Breast epithelium (tissue), 4 donors: ENCODE data around the gene MTMR1. TPM values are rescaled to one million over a fixed set of nuclear protein-coding genes. Genes with fewer than 3 reads are reported as not detected.

Source experiments
- DNase-seq, 2 donors: peaks; one replicate each; pipeline ENCODE4 v3.0.0-alpha.2; 2019; ENCODE audit warnings: low spot score in 2 of 2
- H3K27ac ChIP-seq, 2 donors: fragments of 200-600 bp; sonication (generic) in 1 of 2; one replicate each; pipeline ENCODE4 v1.5.1; 2016 to 2019; ENCODE audit warnings: mild to moderate bottlenecking in 1 of 2
- H3K27me3 ChIP-seq, 2 donors: fragments of 200-600 bp; sonication (generic) in 1 of 2; one replicate each; pipeline versions ENCODE4 v1.5.1 to v1.6.0; 2017 to 2019; ENCODE audit warnings: control low read depth in 1 of 2, mild to moderate bottlenecking in 1 of 2
- H3K36me3 ChIP-seq: fragments of 200-600 bp; one replicate; pipeline ENCODE4 v1.5.1; 2019
- H3K4me1 ChIP-seq, 2 donors: fragments of 200-600 bp; sonication (generic); one replicate each; pipeline ENCODE4 v1.5.1; 2016 to 2019; ENCODE audit warnings: control low read depth in 1 of 2
- H3K4me3 ChIP-seq, 3 donors: fragments of 200-600 bp; sonication (generic); 1 replicate in 2 of 3; 2 replicates in 1 of 3; pipeline ENCODE4 v1.5.1; 2016 to 2019; ENCODE audit warnings: mild to moderate bottlenecking in 3 of 3, moderate library complexity in 2 of 3
- H3K9me3 ChIP-seq, 2 donors: fragments of 200-600 bp; sonication (generic) in 1 of 2; one replicate each; pipeline ENCODE4 v1.5.1; 2016 to 2019; ENCODE audit warnings: control low read depth in 1 of 2
- CTCF ChIP-seq, 3 donors: fragments of 450-650 bp; IDR thresholded peaks; one replicate each; pipeline ENCODE4 v1.5.1; 2016 to 2017; ENCODE audit warnings: antibody characterized with exemption in 3 of 3, mild to moderate bottlenecking in 3 of 3, moderate library complexity in 3 of 3
- POLR2A ChIP-seq: fragments of 450-650 bp; IDR thresholded peaks from one replicate; pipeline ENCODE4 v1.6.1; 2016; ENCODE audit warnings: antibody characterized with exemption, mild to moderate bottlenecking, moderate library complexity
- POLR2AphosphoS5 ChIP-seq, 3 donors: sonication (generic); formaldehyde crosslinking; IDR thresholded peaks; one replicate each; pipeline ENCODE4 v1.6.1; 2017; ENCODE audit warnings: antibody characterized with exemption in 3 of 3
- intact Hi-C: fragments of 100-400 bp; cut with DNase I; formaldehyde crosslinking; loops from one replicate; pipeline ENCODE4 v1.15.1; 2023; ENCODE audit warnings: low total_unique reads
- total RNA-seq, 3 donors: library from RNA; depleted of rRNA; stranded (reverse); fragments of >200 nt; gene quantifications; one replicate each; pipeline ENCODE4 v1.1.0, GENCODE V29; 2016

The MTMR1 gene
- total RNA-seq, 3 donors from 2014 or later: 13.6 to 35.6 (median 23.3) TPM

- Histone ChIP-seq H3K36me3 (no peaks in the 10 kb centered on the region), H3K27me3 (peaks cover 0 to 9% of the 10 kb centered on the region in 2 donors), H3K9me3 (no peaks in the 10 kb centered on the region), H3K27ac (no peak overlapping the region), H3K4me3 (no peak overlapping the region), H3K4me1 (no peaks in the 10 kb centered on the region)
- intact Hi-C loops: no loop called here
- no peak for DNase-seq
- TF ChIP-seq POLR2AphosphoS5 (IDR thresholded peaks at IDR 0.05): no peak
- no peak for TF ChIP-seq POLR2A
- no peak for TF ChIP-seq CTCF (IDR thresholded peaks at IDR 0.05)
Observed at GRCh38 chrX:150649096-150649870, 43.9 kb upstream of the MTMR1 start.

GRCh38 chrX:150651906-150652305 is 41.3 kb upstream of the MTMR1 start:
- no peak overlapping the region for H3K4me3 ChIP-seq
- DNase-seq: no peak
- intact Hi-C loops: no loop called here
- no peaks in the 10 kb centered on the region for H3K36me3 ChIP-seq
- H3K9me3 ChIP-seq: no peaks in the 10 kb centered on the region
- H3K27me3 ChIP-seq: peaks cover 0 to 9% of the 10 kb centered on the region in 2 donors
- no peak overlapping the region for H3K27ac ChIP-seq
- TF ChIP-seq CTCF (IDR thresholded peaks at IDR 0.05): no peak
- TF ChIP-seq POLR2AphosphoS5 (IDR thresholded peaks at IDR 0.05): no peak
- TF ChIP-seq POLR2A: no peak
- no peaks in the 10 kb centered on the region for H3K4me1 ChIP-seq

- Histone ChIP-seq H3K4me1 (no peaks in the 10 kb centered on the region), H3K27me3 (peaks cover 0 to 9% of the 10 kb centered on the region in 2 donors), H3K9me3 (no peaks in the 10 kb centered on the region), H3K36me3 (no peaks in the 10 kb centered on the region), H3K4me3 (no peak overlapping the region), H3K27ac (no peak overlapping the region)
- DNase-seq: no peak
- intact Hi-C loops: no loop called here
- TF ChIP-seq POLR2AphosphoS5 (IDR thresholded peaks at IDR 0.05) (no peak), CTCF (IDR thresholded peaks at IDR 0.05) (no peak), POLR2A (no peak)
Observed at GRCh38 chrX:150655788-150656187, 37.4 kb upstream of the MTMR1 start.

DNA sequence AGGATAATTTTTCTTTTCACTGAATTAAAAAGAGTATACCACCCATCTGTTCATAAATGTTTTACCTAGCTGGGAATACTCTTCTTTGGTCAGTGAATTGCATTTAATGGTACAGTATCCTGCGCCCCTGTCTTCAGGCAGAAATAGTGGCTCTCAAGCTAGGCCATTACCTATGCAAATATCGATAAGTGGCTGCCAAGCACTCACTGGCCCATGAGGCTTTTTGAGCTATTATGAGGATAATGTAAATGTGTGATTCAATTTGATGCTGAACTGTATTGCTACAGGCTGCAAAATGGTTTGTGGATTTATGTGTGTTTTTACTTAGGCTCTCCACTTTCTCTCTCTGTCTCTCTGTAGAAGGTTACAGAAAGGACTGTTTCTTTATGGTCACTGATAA is 30.1 kb upstream of the MTMR1 start:
- no peaks in the 10 kb centered on the region for H3K36me3 ChIP-seq
- intact Hi-C loops: no loop called here
- peaks cover 0 to 6% of the 10 kb centered on the region in 2 donors for H3K27me3 ChIP-seq
- TF ChIP-seq CTCF (IDR thresholded peaks at IDR 0.05) (no peak), POLR2AphosphoS5 (IDR thresholded peaks at IDR 0.05) (no peak), POLR2A (no peak)
- H3K27ac ChIP-seq: no peak overlapping the region
- no peaks in the 10 kb centered on the region for H3K9me3 ChIP-seq
- no peaks in the 10 kb centered on the region for H3K4me1 ChIP-seq
- no peak for DNase-seq
- H3K4me3 ChIP-seq: no peak overlapping the region

GRCh38 chrX:150664290-150664689 is 28.9 kb upstream of the MTMR1 start:
- no peak for TF ChIP-seq POLR2AphosphoS5 (IDR thresholded peaks at IDR 0.05)
- TF ChIP-seq POLR2A: no peak
- TF ChIP-seq CTCF (IDR thresholded peaks at IDR 0.05): no peak
- H3K36me3 ChIP-seq: no peaks in the 10 kb centered on the region
- H3K27me3 ChIP-seq: peaks cover 0 to 6% of the 10 kb centered on the region in 2 donors
- no peak overlapping the region for H3K27ac ChIP-seq
- intact Hi-C loops: no loop called here
- H3K4me1 ChIP-seq: no peaks in the 10 kb centered on the region
- peak in 1 of 2 donors; percentile 24 for DNase-seq
- no peaks in the 10 kb centered on the region for H3K9me3 ChIP-seq
- no peak overlapping the region for H3K4me3 ChIP-seq
